Measurements from ENCODE around the gene CREB3. TPM values are rescaled to one million over a fixed set of nuclear protein-coding genes. Genes with fewer than 3 reads are reported as not detected.

The CREB3 gene
- total RNA-seq, 1 experiment from 2014 or later: 54.1 TPM

DNA sequence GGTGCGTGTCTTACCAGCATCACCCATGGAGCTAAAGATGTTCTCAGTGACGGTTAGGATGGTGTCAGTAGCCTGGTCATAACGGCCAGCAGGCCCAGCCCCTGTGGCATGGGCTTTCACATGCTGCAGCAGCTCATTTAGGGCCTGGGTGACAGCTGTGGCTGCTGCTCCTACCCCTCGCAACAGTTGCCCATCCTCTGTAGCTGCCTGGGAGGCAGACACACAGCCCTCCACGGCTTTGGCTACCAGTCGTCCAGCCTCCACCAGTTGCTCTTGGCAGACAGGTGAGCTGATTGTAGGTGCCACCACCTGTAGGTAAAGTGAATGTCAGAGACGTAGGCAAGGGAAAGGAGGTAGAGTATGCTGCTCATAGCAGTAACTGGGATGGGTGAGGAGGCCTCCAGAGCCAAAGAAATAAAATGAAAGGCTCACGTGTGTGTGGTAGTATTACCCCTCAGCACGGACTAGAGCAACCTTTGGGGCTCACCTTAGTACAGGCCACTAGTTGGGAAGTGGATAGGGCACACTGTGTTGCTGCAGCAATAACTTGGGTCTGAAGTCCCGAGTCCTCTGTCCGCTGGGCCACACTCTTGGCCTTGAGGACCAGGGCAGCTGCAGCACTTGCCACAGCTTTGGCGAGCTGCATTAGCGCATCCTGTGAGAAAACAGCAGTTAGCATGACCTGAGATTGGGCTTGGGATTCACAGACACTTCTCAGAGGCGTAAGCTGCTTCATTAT lies 15.2 kb upstream of the CREB3 start:
- no peaks in the 10 kb centered on the region for H3K9me3 Mint-ChIP-seq (ENCODE audit: unreplicated experiment)
- intact Hi-C loops (cut with micrococcal nuclease; ENCODE audit: unreplicated experiment): no loop called here
- Histone ChIP-seq H3K27me3 (replicated peaks; ENCODE audit: control insufficient read depth, insufficient read depth, low read length) (no peaks in the 10 kb centered on the region), H3K36me3 (ENCODE audit: control insufficient read depth, insufficient read depth, low read length) (peaks cover 8% of the 10 kb centered on the region), H3K9me3 (no peaks in the 10 kb centered on the region), H3K4me1 (no peaks in the 10 kb centered on the region), H3K4me3 (ENCODE audit: low read depth, low read length) (no peak overlapping the region)
- ChIA-PET CTCF (interaction anchor here (0.8 kb wide), 1 partner anchor 21 kb away, joined by 3 read pairs; no protein-coding TSS in a partner anchor), POLR2A (no interaction called here)
- H3K27me3 Mint-ChIP-seq (ENCODE audit: insufficient read depth, unreplicated experiment): no peaks in the 10 kb centered on the region
- no TSS peak for BruUV-seq (replicated peaks)
- no peak for DNase-seq
- no peaks in the 10 kb centered on the region for H3K4me1 Mint-ChIP-seq (ENCODE audit: low read depth, unreplicated experiment)
- H3K36me3 Mint-ChIP-seq (ENCODE audit: insufficient read depth, unreplicated experiment): peaks cover 70% of the 10 kb centered on the region
- no peak overlapping the region for H3K4me3 Mint-ChIP-seq (ENCODE audit: unreplicated experiment)
- no peak overlapping the region for H3K27ac Mint-ChIP-seq (ENCODE audit: unreplicated experiment)
- TF ChIP-seq, protein P1, sequence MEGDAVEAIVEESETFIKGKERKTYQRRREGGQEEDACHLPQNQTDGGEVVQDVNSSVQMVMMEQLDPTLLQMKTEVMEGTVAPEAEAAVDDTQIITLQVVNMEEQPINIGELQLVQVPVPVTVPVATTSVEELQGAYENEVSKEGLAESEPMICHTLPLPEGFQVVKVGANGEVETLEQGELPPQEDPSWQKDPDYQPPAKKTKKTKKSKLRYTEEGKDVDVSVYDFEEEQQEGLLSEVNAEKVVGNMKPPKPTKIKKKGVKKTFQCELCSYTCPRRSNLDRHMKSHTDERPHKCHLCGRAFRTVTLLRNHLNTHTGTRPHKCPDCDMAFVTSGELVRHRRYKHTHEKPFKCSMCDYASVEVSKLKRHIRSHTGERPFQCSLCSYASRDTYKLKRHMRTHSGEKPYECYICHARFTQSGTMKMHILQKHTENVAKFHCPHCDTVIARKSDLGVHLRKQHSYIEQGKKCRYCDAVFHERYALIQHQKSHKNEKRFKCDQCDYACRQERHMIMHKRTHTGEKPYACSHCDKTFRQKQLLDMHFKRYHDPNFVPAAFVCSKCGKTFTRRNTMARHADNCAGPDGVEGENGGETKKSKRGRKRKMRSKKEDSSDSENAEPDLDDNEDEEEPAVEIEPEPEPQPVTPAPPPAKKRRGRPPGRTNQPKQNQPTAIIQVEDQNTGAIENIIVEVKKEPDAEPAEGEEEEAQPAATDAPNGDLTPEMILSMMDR (IDR thresholded peaks at IDR 0.05; ENCODE audit: insufficient read depth in 1 of 2, low read depth in 1 of 2, low read length in 1 of 2, severe bottlenecking in 1 of 2, unreplicated experiment in 1 of 2): no peak

DNA sequence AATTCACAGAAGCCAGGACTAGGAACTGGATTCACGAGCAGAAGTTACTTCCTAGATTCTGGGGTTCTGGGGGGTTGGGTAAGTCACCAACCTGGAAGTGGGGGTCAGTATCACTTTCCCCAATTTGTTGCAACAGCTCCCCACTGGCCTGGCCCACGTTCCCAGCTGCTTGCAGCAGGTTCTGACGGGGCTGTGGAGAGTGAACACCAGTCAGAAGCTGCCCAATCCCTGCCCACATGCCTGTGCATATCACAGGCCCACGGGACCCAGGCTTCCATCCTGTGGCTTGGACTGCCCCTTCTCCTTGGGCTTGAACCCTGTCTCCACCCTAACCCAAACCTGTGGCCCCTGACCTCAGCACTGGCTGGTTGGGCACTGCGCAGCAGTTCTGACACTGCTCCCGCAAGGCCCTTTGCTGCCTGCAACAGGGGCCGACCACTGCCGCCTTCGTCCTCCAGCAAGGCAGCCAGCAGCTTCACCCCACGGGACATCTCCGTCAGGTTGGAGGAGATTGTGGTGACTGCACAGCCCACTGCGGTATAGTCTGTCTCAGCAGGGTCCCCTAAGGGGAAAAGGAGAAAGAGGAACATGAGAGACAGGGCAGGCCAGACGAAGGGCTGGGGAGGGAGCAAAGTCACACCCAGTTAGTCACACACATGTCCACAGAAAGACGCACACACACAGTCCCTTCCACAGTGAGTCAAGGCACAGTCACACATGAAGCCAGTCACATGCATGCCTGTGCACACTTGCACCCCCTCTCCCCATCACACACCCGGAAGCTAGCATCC lies 13.6 kb upstream of the CREB3 start:
- Mint-ChIP-seq H3K36me3 (ENCODE audit: insufficient read depth, unreplicated experiment) (peaks cover 80% of the 10 kb centered on the region), H3K4me3 (ENCODE audit: unreplicated experiment) (no peak overlapping the region), H3K9me3 (ENCODE audit: unreplicated experiment) (no peaks in the 10 kb centered on the region), H3K27ac (ENCODE audit: unreplicated experiment) (no peak overlapping the region), H3K4me1 (ENCODE audit: low read depth, unreplicated experiment) (no peaks in the 10 kb centered on the region), H3K27me3 (ENCODE audit: insufficient read depth, unreplicated experiment) (no peaks in the 10 kb centered on the region)
- H3K4me1 ChIP-seq: no peaks in the 10 kb centered on the region
- intact Hi-C loops (cut with micrococcal nuclease; ENCODE audit: unreplicated experiment): no loop called here
- H3K4me3 ChIP-seq (ENCODE audit: low read depth, low read length): no peak overlapping the region
- ChIA-PET CTCF (interaction anchor here (0.5 kb wide), 1 partner anchor 31 kb away, joined by 4 read pairs; no protein-coding TSS in a partner anchor), POLR2A (no interaction called here)
- peaks cover 12% of the 10 kb centered on the region for H3K36me3 ChIP-seq (ENCODE audit: control insufficient read depth, insufficient read depth, low read length)
- H3K27me3 ChIP-seq (replicated peaks; ENCODE audit: control insufficient read depth, insufficient read depth, low read length): no peaks in the 10 kb centered on the region
- no TSS peak for BruUV-seq (replicated peaks)
- H3K9me3 ChIP-seq: no peaks in the 10 kb centered on the region
- TF ChIP-seq, protein P1 (IDR thresholded peaks at IDR 0.05; ENCODE audit: insufficient read depth in 1 of 2, low read depth in 1 of 2, low read length in 1 of 2, severe bottlenecking in 1 of 2, unreplicated experiment in 1 of 2): no peak
- DNase-seq: no peak

DNA sequence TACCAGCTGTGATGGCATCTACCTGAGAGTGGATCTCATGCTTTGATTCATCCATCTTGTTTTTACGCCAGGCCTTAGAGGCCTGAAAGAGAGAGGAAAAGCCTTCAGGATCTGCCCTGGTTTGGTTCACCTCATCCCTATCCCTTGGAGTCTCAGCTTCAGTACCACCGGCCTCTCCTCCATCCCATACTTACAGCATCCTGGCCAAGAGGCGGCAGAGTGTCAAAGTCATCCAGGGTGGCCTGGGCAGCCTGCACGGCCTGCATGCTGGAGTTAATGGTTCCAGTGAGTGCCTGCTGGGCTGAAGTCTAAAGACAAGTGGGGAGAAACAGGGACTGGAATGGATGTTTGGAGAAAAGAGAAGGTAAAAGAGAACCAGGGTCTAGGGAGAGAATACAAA lies 12.9 kb upstream of the CREB3 start:
- Histone ChIP-seq H3K4me1 (no peaks in the 10 kb centered on the region), H3K27me3 (replicated peaks; ENCODE audit: control insufficient read depth, insufficient read depth, low read length) (no peaks in the 10 kb centered on the region), H3K36me3 (ENCODE audit: control insufficient read depth, insufficient read depth, low read length) (peaks cover 12% of the 10 kb centered on the region), H3K4me3 (ENCODE audit: low read depth, low read length) (no peak overlapping the region), H3K9me3 (no peaks in the 10 kb centered on the region)
- ChIA-PET POLR2A (no interaction called here), CTCF (no interaction called here)
- DNase-seq: no peak
- Mint-ChIP-seq H3K27ac (ENCODE audit: unreplicated experiment) (no peak overlapping the region), H3K4me1 (ENCODE audit: low read depth, unreplicated experiment) (no peaks in the 10 kb centered on the region), H3K9me3 (ENCODE audit: unreplicated experiment) (no peaks in the 10 kb centered on the region), H3K36me3 (ENCODE audit: insufficient read depth, unreplicated experiment) (peaks cover 80% of the 10 kb centered on the region), H3K4me3 (ENCODE audit: unreplicated experiment) (no peak overlapping the region), H3K27me3 (ENCODE audit: insufficient read depth, unreplicated experiment) (no peaks in the 10 kb centered on the region)
- BruUV-seq (replicated peaks): TSS peak; percentile 18
- TF ChIP-seq, protein P1 (IDR thresholded peaks at IDR 0.05; ENCODE audit: insufficient read depth in 1 of 2, low read depth in 1 of 2, low read length in 1 of 2, severe bottlenecking in 1 of 2, unreplicated experiment in 1 of 2): no peak
- intact Hi-C loops (cut with micrococcal nuclease; ENCODE audit: unreplicated experiment): no loop called here
